DND-41 (cell line): Measurements from ENCODE around the gene PPP1R12C.
"Not testable (repeated sequence)": the region's sequence is repeated elsewhere in the genome, so short reads cannot be mapped to it uniquely, and the experiment has no call there.

Experiments used
- EZH2 ChIP-seq: IDR thresholded peaks from 3 replicates; pipeline ENCODE4 v1.6.1; 2012; ENCODE audit warnings: borderline replicate concordance, low read depth, mild to moderate bottlenecking, moderate library complexity, low read length, inconsistent platforms; ENCODE audit not compliant: severe bottlenecking
- TF ChIP-seq, protein P1 (sequence below): IDR thresholded peaks from 2 replicates; pipeline ENCODE4 v1.5.1; 2012; ENCODE audit warnings: borderline replicate concordance, low read length, moderate library complexity, mild to moderate bottlenecking; ENCODE audit not compliant: poor library complexity, severe bottlenecking; ENCODE audit errors: extremely low read depth

GRCh38 chr19:55060287-55060686 is 57.1 kb downstream of the PPP1R12C start:
- not testable (repeated sequence) for TF ChIP-seq EZH2
- TF ChIP-seq, protein P1, sequence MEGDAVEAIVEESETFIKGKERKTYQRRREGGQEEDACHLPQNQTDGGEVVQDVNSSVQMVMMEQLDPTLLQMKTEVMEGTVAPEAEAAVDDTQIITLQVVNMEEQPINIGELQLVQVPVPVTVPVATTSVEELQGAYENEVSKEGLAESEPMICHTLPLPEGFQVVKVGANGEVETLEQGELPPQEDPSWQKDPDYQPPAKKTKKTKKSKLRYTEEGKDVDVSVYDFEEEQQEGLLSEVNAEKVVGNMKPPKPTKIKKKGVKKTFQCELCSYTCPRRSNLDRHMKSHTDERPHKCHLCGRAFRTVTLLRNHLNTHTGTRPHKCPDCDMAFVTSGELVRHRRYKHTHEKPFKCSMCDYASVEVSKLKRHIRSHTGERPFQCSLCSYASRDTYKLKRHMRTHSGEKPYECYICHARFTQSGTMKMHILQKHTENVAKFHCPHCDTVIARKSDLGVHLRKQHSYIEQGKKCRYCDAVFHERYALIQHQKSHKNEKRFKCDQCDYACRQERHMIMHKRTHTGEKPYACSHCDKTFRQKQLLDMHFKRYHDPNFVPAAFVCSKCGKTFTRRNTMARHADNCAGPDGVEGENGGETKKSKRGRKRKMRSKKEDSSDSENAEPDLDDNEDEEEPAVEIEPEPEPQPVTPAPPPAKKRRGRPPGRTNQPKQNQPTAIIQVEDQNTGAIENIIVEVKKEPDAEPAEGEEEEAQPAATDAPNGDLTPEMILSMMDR: not testable (repeated sequence)
